HG02763 (cell line): ENCODE measurements around the gene ADD2.
"Not testable (repeated sequence)": the region's sequence is repeated elsewhere in the genome, so short reads cannot be mapped to it uniquely, and the experiment has no call there.

ENCODE experiments used
- ATAC-seq: cut with Tn5 transposase; IDR thresholded peaks from one replicate; pipeline ENCODE4 v1.9.1; 2021; ENCODE audit warnings: mild to moderate bottlenecking, moderate library complexity; ENCODE audit not compliant: unreplicated experiment

The ADD2 gene

GRCh38 chr2:70753902-70754301 is 14.1 kb downstream of the ADD2 start:
- ATAC-seq = no peak

GRCh38 chr2:70753031-70753430 is 15.0 kb downstream of the ADD2 start:
- ATAC-seq = no peak

GRCh38 chr2:70752396-70752795 is 15.6 kb downstream of the ADD2 start:
- ATAC-seq = no peak

- ATAC-seq = no peak
These were observed 16.1 kb downstream of the ADD2 start for GRCh38 chr2:70751881-70752280.

- no peak for ATAC-seq
These were observed 17.7 kb downstream of the ADD2 start for GRCh38 chr2:70750320-70750719.

GRCh38 chr2:70748002-70748784 is 19.8 kb downstream of the ADD2 start:
- no peak for ATAC-seq

GRCh38 chr2:70747284-70747683 is 20.7 kb downstream of the ADD2 start:
- no peak for ATAC-seq

- ATAC-seq = no peak
These were observed 21.7 kb downstream of the ADD2 start for GRCh38 chr2:70746094-70746974.

- no peak for ATAC-seq
These were observed 22.6 kb downstream of the ADD2 start for GRCh38 chr2:70745276-70745825.

GRCh38 chr2:70744397-70744796 is 23.6 kb downstream of the ADD2 start:
- ATAC-seq = no peak

GRCh38 chr2:70743677-70744076 is 24.3 kb downstream of the ADD2 start:
- no peak for ATAC-seq

GRCh38 chr2:70743068-70743467 is 24.9 kb downstream of the ADD2 start:
- no peak for ATAC-seq

- not testable (repeated sequence) for ATAC-seq
These were observed 28.5 kb downstream of the ADD2 start for GRCh38 chr2:70739492-70739891.

GRCh38 chr2:70738159-70738558 is 29.8 kb downstream of the ADD2 start:
- no peak for ATAC-seq

GRCh38 chr2:70735071-70735470 is 32.9 kb downstream of the ADD2 start:
- no peak for ATAC-seq

- ATAC-seq = no peak
These were observed 34.3 kb downstream of the ADD2 start for GRCh38 chr2:70733646-70734180.

GRCh38 chr2:70732766-70733645 is 35.0 kb downstream of the ADD2 start:
- ATAC-seq = no peak

GRCh38 chr2:70730730-70731129 is 37.3 kb downstream of the ADD2 start:
- ATAC-seq = no peak

GRCh38 chr2:70729647-70730046 is 38.4 kb downstream of the ADD2 start:
- ATAC-seq = no peak

- ATAC-seq = no peak
These were observed 39.9 kb downstream of the ADD2 start for GRCh38 chr2:70728128-70728527.
